Heart left ventricle (tissue), 16 donors: Measurements from ENCODE around the gene DPM2. TPM values are rescaled to one million over a fixed set of nuclear protein-coding genes. Genes with fewer than 3 reads are reported as not detected.

Source experiments
- ATAC-seq, 4 donors: fragments of 200-7000 bp; cut with Tn5 transposase; one replicate each; pipeline ENCODE4 v1.9.1; 2020 to 2022; ENCODE audit warnings: moderate library complexity in 4 of 4, mild to moderate bottlenecking in 3 of 4, moderate number of reproducible peaks in 1 of 4
- DNase-seq, 5 donors: peaks; one replicate each; pipeline ENCODE4 v3.0.0-alpha.2; 2020
- H3K27ac ChIP-seq, 12 donors: fragments of 200-600 bp; sonication (generic) in 4 of 12; one replicate each; pipeline versions ENCODE4 v1.5.0 to v1.8.0; 2016 to 2022; ENCODE audit warnings: mild to moderate bottlenecking in 2 of 12
- H3K27me3 ChIP-seq, 9 donors: fragments of 200-600 bp; sonication (generic) in 2 of 9; one replicate each; pipeline versions ENCODE4 v1.5.1 to v1.8.0; 2016 to 2022; ENCODE audit warnings: mild to moderate bottlenecking in 3 of 9
- H3K36me3 ChIP-seq, 9 donors: fragments of 200-600 bp; sonication (generic) in 2 of 9; one replicate each; pipeline versions ENCODE4 v1.5.0 to v1.8.0; 2018 to 2022; ENCODE audit warnings: mild to moderate bottlenecking in 2 of 9
- H3K4me1 ChIP-seq, 12 donors: fragments of 200-600 bp; sonication (generic) in 4 of 12; one replicate each; pipeline versions ENCODE4 v1.5.0 to v1.8.0; 2016 to 2022; ENCODE audit warnings: mild to moderate bottlenecking in 3 of 12
- H3K4me3 ChIP-seq, 12 donors: fragments of 200-600 bp; sonication (generic) in 4 of 12; one replicate each; pipeline versions ENCODE4 v1.5.0 to v1.8.0; 2017 to 2022; ENCODE audit warnings: mild to moderate bottlenecking in 9 of 12, moderate library complexity in 4 of 12
- H3K9me3 ChIP-seq, 12 donors: fragments of 200-600 bp; sonication (generic) in 4 of 12; one replicate each; pipeline versions ENCODE4 v1.5.0 to v1.8.0; 2016 to 2022; ENCODE audit warnings: mild to moderate bottlenecking in 1 of 12
- CTCF ChIP-seq, 12 donors: fragments of 200-600 bp; sonication (generic) in 4 of 12; IDR thresholded peaks; one replicate each; pipeline versions ENCODE4 v1.5.0 to v1.8.0; 2018 to 2022; ENCODE audit warnings: antibody characterized with exemption in 12 of 12, mild to moderate bottlenecking in 5 of 12
- POLR2A ChIP-seq, 2 donors: fragments of 450-650 bp; IDR thresholded peaks; one replicate each; pipeline ENCODE4 v1.6.1; 2017; ENCODE audit warnings: antibody characterized with exemption in 2 of 2, mild to moderate bottlenecking in 2 of 2, moderate library complexity in 2 of 2
- WGBS, 4 donors: extraction: QIAGEN DNeasy Blood & Tissue Kit in 2 of 4; methylation state at CpG; one replicate each; pipeline versions ENCODE4 v1.1.5 to v1.1.7; 2013 to 2018; 5-methylcytosine and 5-hydroxymethylcytosine counted together
- intact Hi-C, 10 donors: fragments of 100-400 bp; cut with DNase I; formaldehyde crosslinking; loops; one replicate each; pipeline versions ENCODE4 v1.11.1 to v1.14.2; 2022
- polyA plus RNA-seq, 2 donors: library from polyadenylated mRNA; stranded (reverse); fragments of 200-250 nt; gene quantifications; one replicate each; pipeline ENCODE4 v1.2.3, GENCODE V29; 2013
- total RNA-seq, 9 donors: library from RNA; depleted of rRNA in 2 of 9; stranded (reverse); fragments of >200 nt in 2 of 9; fragmentation: NEBNext Ultra II Directional in 3 of 9; extraction: Animal tissue kit (Norgen Biotek cat#: 25700) in 3 of 9; gene quantifications; one replicate each; pipeline versions ENCODE4 v1.1.0 to v1.2.4, GENCODE V29; 2016 to 2023
- donor health status: ischemic (EF 13 %, LVEDD 7.1; RV severe dilation, severe dysfunction).
- donor health status: healthy with polysubstance abuse.
- donor health status: DM: no; HTN: yes; CAD: no.
- donor health status: DM: no; HTN: no; CAD: no.
- donor health status: ischemic (EF 25% LVEDD 6.9; RV normal size, moderate dysfunction).
- donor health status: ischemic (EF 25% LVEDD 5.7; RV mildly dilated, moderate dysfunction).
- donor health status: healthy.
- donor health status: DM: yes; HTN: yes; CAD: no.
- donor health status: ischemic (EF 35%, LVEDD 5.7; RV mildly dilated, moderate dysfunction).
- donor health status: nonischemic (EF 11% LVEDD 7.7; RV severe dilation, severe dysfunction).
- donor health status: DM: yes; HTN: yes; CAD: no.
- donor health status: PGD.
- donor health status: ischemic (EF 29% LVEDD 5.4; RV normal size, mild dysfunction).
- donor health status: nonischemic (EF 23%, LVEDD 6.1; RV moderate dilation, normal function).

The DPM2 gene
- total and polyA plus RNA-seq, 11 donors, result 7.2 to 31.7 (median 13.5) TPM

DNA sequence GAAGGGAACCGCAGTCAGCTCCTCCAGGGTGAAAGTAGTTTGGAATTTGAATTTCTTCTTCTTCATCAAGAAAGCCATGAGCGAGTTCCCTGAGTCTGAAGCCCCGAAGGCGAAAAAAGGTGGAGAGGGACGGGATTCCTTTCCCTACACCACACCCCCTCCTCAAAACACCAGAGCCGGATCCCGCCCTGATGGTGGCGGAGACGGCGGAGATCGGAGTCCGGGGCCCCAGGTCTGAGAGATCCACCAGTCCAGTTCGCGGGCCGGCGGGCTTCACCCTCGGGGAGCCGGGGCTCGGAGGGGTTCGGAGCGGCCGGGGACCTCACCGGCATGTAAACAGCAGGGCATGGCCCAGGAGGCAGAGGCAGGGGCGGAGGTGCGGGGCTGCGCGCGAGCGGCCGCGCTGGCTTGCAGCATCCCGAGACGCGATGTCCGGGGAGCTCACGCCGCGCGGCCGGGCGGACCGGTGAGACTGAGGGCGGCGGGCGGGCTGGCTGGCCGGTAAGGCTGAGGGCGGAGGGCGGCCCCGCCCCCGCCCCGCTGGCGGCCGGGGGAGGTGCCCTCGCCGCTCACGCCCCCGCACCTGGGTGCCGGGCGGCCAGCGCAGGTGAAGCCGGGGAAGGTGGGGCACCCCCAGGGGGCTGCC is 42.5 kb upstream of the DPM2 start:
- Histone ChIP-seq H3K4me1 (peaks cover 0 to 69% (median 53%) of the 10 kb centered on the region in 12 donors), H3K36me3 (peaks cover 0 to 4% (median 0%) of the 10 kb centered on the region in 9 donors), H3K27me3 (no peaks in the 10 kb centered on the region), H3K9me3 (no peaks in the 10 kb centered on the region), H3K27ac (peak overlapping the region; percentile 72 to 96 (median 90)), H3K4me3 (peak overlapping the region; percentile 57 to 99 (median 84))
- 0 to 1% (median 1%) methylated on average over 13 to 61 of the region's 61 CpGs for WGBS, 4 donors
- ATAC-seq (peak in 2 of 4 donors; percentile 7 to 30), DNase-seq (peak in 3 of 5 donors; percentile 40 to 68 (median 48))
- TF ChIP-seq CTCF (IDR thresholded peaks at IDR 0.05) (no peak), POLR2A (IDR thresholded peaks at IDR 0.05) (no peak)
- intact Hi-C loops, result no loop called here

- H3K4me1 ChIP-seq, result peaks cover 0 to 76% (median 60%) of the 10 kb centered on the region in 12 donors
- no peaks in the 10 kb centered on the region for H3K27me3 ChIP-seq
- DNase-seq, result peak in 3 of 5 donors; percentile 54 to 73 (median 69)
- WGBS, 4 donors, result 6 to 12% (median 11%) methylated on average over 13 to 24 of the region's 24 CpGs
- ATAC-seq, result peak; percentile 3 to 28 (median 9)
- TF ChIP-seq POLR2A (IDR thresholded peaks at IDR 0.05) (no peak), CTCF (IDR thresholded peaks at IDR 0.05) (no peak)
- H3K27ac ChIP-seq, result peak overlapping the region in 11 of 12 donors; percentile 72 to 96 (median 91)
- H3K4me3 ChIP-seq, result peak overlapping the region; percentile 57 to 99 (median 84)
- no peaks in the 10 kb centered on the region for H3K9me3 ChIP-seq
- intact Hi-C loops, result no loop called here
- H3K36me3 ChIP-seq, result peaks cover 0 to 4% (median 0%) of the 10 kb centered on the region in 9 donors
Measured at GRCh38 chr9:127979333-127980059, 41.8 kb upstream of the DPM2 start.

- intact Hi-C loops, result no loop called here
- 50 to 58% (median 51%) methylated on average over 5 of the region's 5 CpGs for WGBS, 4 donors
- H3K27me3 ChIP-seq, result no peaks in the 10 kb centered on the region
- TF ChIP-seq CTCF (IDR thresholded peaks at IDR 0.05) (no peak), POLR2A (IDR thresholded peaks at IDR 0.05) (no peak)
- peaks cover 0 to 81% (median 65%) of the 10 kb centered on the region in 12 donors for H3K4me1 ChIP-seq
- DNase-seq (peak in 1 of 5 donors; percentile 1), ATAC-seq (no peak)
- H3K36me3 ChIP-seq, result peaks cover 0 to 4% (median 0%) of the 10 kb centered on the region in 9 donors
- H3K4me3 ChIP-seq, result peak overlapping the region; percentile 57 to 99 (median 84)
- H3K27ac ChIP-seq, result peak overlapping the region; percentile 70 to 96 (median 90)
- no peaks in the 10 kb centered on the region for H3K9me3 ChIP-seq
Measured at GRCh38 chr9:127979015-127979332, 41.3 kb upstream of the DPM2 start.
